ENCODE data around the gene OSBP.

DNA sequence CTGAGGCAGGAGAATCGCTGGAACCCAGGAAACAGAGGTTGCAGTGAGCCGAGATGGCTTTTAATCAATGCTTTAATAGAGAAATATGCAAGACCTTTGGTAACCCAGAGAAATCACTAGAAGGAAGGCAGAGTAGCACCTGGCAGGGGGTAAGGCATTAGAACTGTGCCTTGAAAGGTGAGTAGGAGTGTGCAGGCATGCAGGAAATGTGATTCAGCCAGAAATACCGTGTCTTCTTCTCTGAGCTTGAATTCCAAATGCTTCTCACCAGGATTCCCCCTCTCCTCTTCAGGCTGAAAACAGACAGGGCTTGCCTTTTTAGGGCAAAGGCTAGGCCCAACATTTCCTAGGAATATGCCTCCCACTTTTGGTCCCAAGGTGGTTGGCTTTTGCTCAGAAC is 53.3 kb downstream of the OSBP start:
- TF ChIP-seq CTCF (conservative IDR thresholded peaks at IDR 0.05) (no peak), EZH2 (IDR thresholded peaks at IDR 0.05; ENCODE audit: low read depth) (no peak)
